Measurements from ENCODE around the gene TRAF3IP3.

Gene TRAF3IP3

DNA sequence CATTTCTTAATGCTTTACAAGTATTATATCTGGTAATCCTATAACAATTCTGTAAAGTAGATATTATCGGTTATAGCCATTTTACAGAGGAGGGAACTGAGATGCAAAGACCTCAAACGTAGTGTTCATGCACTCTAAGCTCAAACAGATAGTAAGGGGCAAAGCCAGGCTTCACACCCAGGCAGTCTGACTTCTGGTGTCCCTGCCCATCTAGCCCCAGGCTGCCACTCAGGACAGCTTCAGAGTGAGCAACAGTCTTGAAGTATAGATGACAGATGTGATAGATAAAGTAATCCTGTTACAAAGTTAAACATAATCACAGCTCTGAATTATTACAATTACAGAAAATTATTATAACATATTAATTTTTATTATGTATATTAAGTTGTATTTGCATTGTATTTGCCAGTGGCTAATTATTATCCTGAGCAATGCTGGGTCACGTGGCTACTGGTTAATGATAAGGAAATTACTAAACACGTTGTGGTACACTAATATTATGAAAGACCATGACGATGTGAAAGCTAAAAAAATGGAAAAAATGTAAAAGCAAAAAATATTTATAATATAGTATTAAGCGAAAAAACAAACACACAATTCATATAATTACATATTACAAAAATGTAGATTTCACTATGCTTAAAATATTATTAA is 6.1 kb upstream of the TRAF3IP3 start:
- no peak for TF ChIP-seq TEAD4 (IDR thresholded peaks at IDR 0.05)
- TF ChIP-seq REST (IDR thresholded peaks at IDR 0.05; ENCODE audit: low read depth), result no peak
- no peak for TF ChIP-seq EGR1 (IDR thresholded peaks at IDR 0.05)
- TF ChIP-seq TAF1 (IDR thresholded peaks at IDR 0.05; ENCODE audit: low read depth), result no peak
- TF ChIP-seq CEBPB (IDR thresholded peaks at IDR 0.05), result no peak
- TF ChIP-seq FOXM1 (IDR thresholded peaks at IDR 0.05; ENCODE audit: borderline replicate concordance, low read depth), result no peak
- TF ChIP-seq NFIC (IDR thresholded peaks at IDR 0.05), result no peak
- TF ChIP-seq CREB1 (IDR thresholded peaks at IDR 0.05; ENCODE audit: low read depth), result no peak
- TF ChIP-seq RAD21 (IDR thresholded peaks at IDR 0.05; ENCODE audit: low read depth), result no peak
- no peak for TF ChIP-seq ZBTB7A (IDR thresholded peaks at IDR 0.05; ENCODE audit: low read depth)
- TF ChIP-seq, protein P1, sequence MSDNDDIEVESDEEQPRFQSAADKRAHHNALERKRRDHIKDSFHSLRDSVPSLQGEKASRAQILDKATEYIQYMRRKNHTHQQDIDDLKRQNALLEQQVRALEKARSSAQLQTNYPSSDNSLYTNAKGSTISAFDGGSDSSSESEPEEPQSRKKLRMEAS (IDR thresholded peaks at IDR 0.05), result no peak
- TF ChIP-seq USF1 (IDR thresholded peaks at IDR 0.05), result no peak
- TF ChIP-seq TCF12 (IDR thresholded peaks at IDR 0.05; ENCODE audit: low read depth), result no peak
- TF ChIP-seq EP300 (IDR thresholded peaks at IDR 0.05; ENCODE audit: borderline replicate concordance), result no peak
- TF ChIP-seq YY1 (IDR thresholded peaks at IDR 0.05; ENCODE audit: low read depth), result no peak

DNA sequence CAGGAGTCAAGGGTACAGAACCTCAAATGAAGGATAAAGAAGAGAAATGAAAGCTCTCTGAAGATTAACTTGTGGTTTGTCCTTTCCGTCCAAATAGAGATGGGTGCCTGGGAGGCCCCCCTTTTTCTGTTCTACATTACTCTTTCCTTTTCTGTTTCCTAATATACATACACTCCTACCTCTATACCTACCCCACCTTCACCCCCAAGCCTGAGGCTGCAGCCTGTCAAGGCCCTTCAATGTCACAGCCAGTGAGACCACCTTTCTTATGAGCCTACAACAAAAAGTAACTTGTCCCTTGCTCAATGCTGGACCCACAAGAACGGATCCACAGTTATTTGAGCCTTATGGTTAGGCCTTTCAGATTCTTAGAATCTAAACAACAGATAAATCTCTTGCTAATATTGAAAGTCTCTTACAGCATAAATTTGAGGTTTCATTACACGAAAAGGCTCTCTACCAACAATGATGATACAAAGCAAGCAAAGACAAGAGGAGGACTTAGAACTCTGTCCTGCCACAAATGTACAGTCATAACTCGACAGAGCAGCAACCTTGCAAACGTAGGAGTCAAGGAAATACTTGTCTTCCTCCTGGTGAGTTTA is 4.1 kb upstream of the TRAF3IP3 start:
- TF ChIP-seq NFIC (IDR thresholded peaks at IDR 0.05), result no peak
- TF ChIP-seq USF1 (IDR thresholded peaks at IDR 0.05), result no peak
- TF ChIP-seq EP300 (IDR thresholded peaks at IDR 0.05; ENCODE audit: borderline replicate concordance), result no peak
- no peak for TF ChIP-seq FOXM1 (IDR thresholded peaks at IDR 0.05; ENCODE audit: borderline replicate concordance, low read depth)
- no peak for TF ChIP-seq TEAD4 (IDR thresholded peaks at IDR 0.05)
- no peak for TF ChIP-seq ZBTB7A (IDR thresholded peaks at IDR 0.05; ENCODE audit: low read depth)
- TF ChIP-seq RAD21 (IDR thresholded peaks at IDR 0.05; ENCODE audit: low read depth), result no peak
- TF ChIP-seq TAF1 (IDR thresholded peaks at IDR 0.05; ENCODE audit: low read depth), result no peak
- TF ChIP-seq CREB1 (IDR thresholded peaks at IDR 0.05; ENCODE audit: low read depth), result no peak

DNA sequence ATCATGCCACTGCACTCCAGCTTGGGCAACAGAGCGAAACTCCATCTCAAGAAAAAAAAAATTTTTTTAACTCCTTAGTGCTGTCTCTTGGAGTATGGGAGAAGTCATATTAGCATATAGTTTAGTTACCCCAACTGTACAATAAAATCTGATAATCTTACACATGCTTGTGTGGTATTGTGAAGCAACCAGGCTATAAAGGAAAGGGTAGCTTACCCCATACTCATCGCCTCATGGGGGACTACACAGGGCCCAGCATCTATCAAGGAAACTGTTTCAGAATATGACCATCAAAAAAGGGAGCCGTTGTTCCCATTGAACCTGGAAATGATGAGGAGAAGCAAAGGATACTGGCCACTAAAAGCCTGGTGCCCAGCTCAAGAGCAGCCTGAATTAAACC is 3.0 kb upstream of the TRAF3IP3 start:
- TF ChIP-seq EGR1 (IDR thresholded peaks at IDR 0.05) (no peak), REST (IDR thresholded peaks at IDR 0.05; ENCODE audit: low read depth) (no peak), EP300 (IDR thresholded peaks at IDR 0.05; ENCODE audit: borderline replicate concordance) (no peak), CEBPB (IDR thresholded peaks at IDR 0.05) (no peak), NFIC (IDR thresholded peaks at IDR 0.05) (no peak), RAD21 (IDR thresholded peaks at IDR 0.05; ENCODE audit: low read depth) (no peak), TCF12 (IDR thresholded peaks at IDR 0.05; ENCODE audit: low read depth) (no peak), FOXM1 (IDR thresholded peaks at IDR 0.05; ENCODE audit: borderline replicate concordance, low read depth) (no peak), ZBTB7A (IDR thresholded peaks at IDR 0.05; ENCODE audit: low read depth) (no peak), YY1 (IDR thresholded peaks at IDR 0.05; ENCODE audit: low read depth) (no peak), TAF1 (IDR thresholded peaks at IDR 0.05; ENCODE audit: low read depth) (no peak), USF1 (IDR thresholded peaks at IDR 0.05) (no peak), CREB1 (IDR thresholded peaks at IDR 0.05; ENCODE audit: low read depth) (no peak)
- TF ChIP-seq, protein P1 (IDR thresholded peaks at IDR 0.05), result no peak

DNA sequence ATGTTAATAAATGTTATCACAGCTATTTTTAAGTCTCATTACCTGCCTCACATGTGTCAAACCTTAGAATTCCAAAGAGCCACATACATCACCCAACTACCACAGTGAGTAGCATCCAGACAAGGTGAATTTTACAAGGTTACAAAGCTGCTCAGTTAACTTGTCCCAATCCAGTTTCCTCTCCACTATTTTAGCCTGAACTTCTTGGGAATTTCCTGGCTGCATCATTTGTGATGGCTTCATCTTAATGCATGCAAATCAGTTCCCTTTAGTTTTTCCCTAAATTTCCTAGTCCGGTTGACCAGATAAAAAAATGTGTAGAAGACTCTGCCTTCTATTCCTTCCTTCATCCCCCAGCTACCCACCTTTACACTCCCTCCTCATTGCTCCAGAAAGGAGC is 597 bp upstream of the TRAF3IP3 start:
- TF ChIP-seq USF1 (IDR thresholded peaks at IDR 0.05) (no peak), RAD21 (IDR thresholded peaks at IDR 0.05; ENCODE audit: low read depth) (no peak), CREB1 (IDR thresholded peaks at IDR 0.05; ENCODE audit: low read depth) (no peak), YY1 (IDR thresholded peaks at IDR 0.05; ENCODE audit: low read depth) (no peak), TEAD4 (IDR thresholded peaks at IDR 0.05) (no peak), TAF1 (IDR thresholded peaks at IDR 0.05; ENCODE audit: low read depth) (no peak), EP300 (IDR thresholded peaks at IDR 0.05; ENCODE audit: borderline replicate concordance) (no peak), REST (IDR thresholded peaks at IDR 0.05; ENCODE audit: low read depth) (no peak), TCF12 (IDR thresholded peaks at IDR 0.05; ENCODE audit: low read depth) (no peak), CEBPB (IDR thresholded peaks at IDR 0.05) (no peak), FOXM1 (IDR thresholded peaks at IDR 0.05; ENCODE audit: borderline replicate concordance, low read depth) (no peak), NFIC (IDR thresholded peaks at IDR 0.05) (no peak), ZBTB7A (IDR thresholded peaks at IDR 0.05; ENCODE audit: low read depth) (no peak), EGR1 (IDR thresholded peaks at IDR 0.05) (no peak)
- TF ChIP-seq, protein P1 (IDR thresholded peaks at IDR 0.05), result no peak
